ENCODE results near the gene TTN.

Gene TTN

GRCh38 chr2:178811045-178811444, 3.8 kb upstream of the TTN start:
- no peak for DNase-seq (ENCODE audit: low spot score)

- no peak for DNase-seq (ENCODE audit: low spot score)
Measured at GRCh38 chr2:178810422-178810821, 3.2 kb upstream of the TTN start.

GRCh38 chr2:178806543-178806942, 680 bp downstream of the TTN start:
- no peak for DNase-seq (ENCODE audit: low spot score)

- DNase-seq (ENCODE audit: low spot score) = no peak
Measured at GRCh38 chr2:178805457-178805856, 1.8 kb downstream of the TTN start.

GRCh38 chr2:178804791-178805190, 2.4 kb downstream of the TTN start:
- DNase-seq (ENCODE audit: low spot score) = peak; percentile 15

- DNase-seq (ENCODE audit: low spot score) = no peak
Measured at GRCh38 chr2:178800510-178800909, 6.7 kb downstream of the TTN start.

GRCh38 chr2:178799305-178799704, 7.9 kb downstream of the TTN start:
- no peak for DNase-seq (ENCODE audit: low spot score)

- peak; percentile 48 for DNase-seq (ENCODE audit: low spot score)
Measured at GRCh38 chr2:178796079-178796677, 11.0 kb downstream of the TTN start.

GRCh38 chr2:178787934-178788333, 19.3 kb downstream of the TTN start:
- DNase-seq (ENCODE audit: low spot score) = no peak

GRCh38 chr2:178787155-178787554, 20.1 kb downstream of the TTN start:
- no peak for DNase-seq (ENCODE audit: low spot score)

- no peak for DNase-seq (ENCODE audit: low spot score)
Measured at GRCh38 chr2:178783889-178784288, 23.3 kb downstream of the TTN start.

- no peak for DNase-seq (ENCODE audit: low spot score)
Measured at GRCh38 chr2:178782236-178782635, 25.0 kb downstream of the TTN start.

- no peak for DNase-seq (ENCODE audit: low spot score)
Measured at GRCh38 chr2:178777577-178777976, 29.6 kb downstream of the TTN start.

GRCh38 chr2:178776751-178777150, 30.5 kb downstream of the TTN start:
- no peak for DNase-seq (ENCODE audit: low spot score)

GRCh38 chr2:178775975-178776374, 31.2 kb downstream of the TTN start:
- DNase-seq (ENCODE audit: low spot score) = no peak

- no peak for DNase-seq (ENCODE audit: low spot score)
Measured at GRCh38 chr2:178770518-178770917, 36.7 kb downstream of the TTN start.

- no peak for DNase-seq (ENCODE audit: low spot score)
Measured at GRCh38 chr2:178767094-178768060, 39.8 kb downstream of the TTN start.

- DNase-seq (ENCODE audit: low spot score) = no peak
Measured at GRCh38 chr2:178764097-178764496, 43.1 kb downstream of the TTN start.

GRCh38 chr2:178761759-178762371, 45.4 kb downstream of the TTN start:
- DNase-seq (ENCODE audit: low spot score) = peak; percentile 28

- peak; percentile 38 for DNase-seq (ENCODE audit: low spot score)
Measured at GRCh38 chr2:178756843-178757242, 50.4 kb downstream of the TTN start.

GRCh38 chr2:178756343-178756742, 50.9 kb downstream of the TTN start:
- DNase-seq (ENCODE audit: low spot score) = no peak

- DNase-seq (ENCODE audit: low spot score) = no peak
Measured at GRCh38 chr2:178747767-178748166, 59.5 kb downstream of the TTN start.

- DNase-seq (ENCODE audit: low spot score) = no peak
Measured at GRCh38 chr2:178734518-178734917, 72.7 kb downstream of the TTN start.

Data from GM03348 (cell line).